Dedifferentiated amniotic fluid mesenchymal stem cell (primary cell): ENCODE results near the gene NUDT2.
"Not testable (repeated sequence)": the region's sequence is repeated elsewhere in the genome, so short reads cannot be mapped to it uniquely, and the experiment has no call there.

ENCODE experiments used
- DNase-seq: peaks from one replicate; pipeline ENCODE4 v3.0.0-alpha.2; 2016; ENCODE audit errors: extremely low spot score

NUDT2 gene

GRCh38 chr9:34335376-34335775 lies 6.0 kb downstream of the NUDT2 start:
- DNase-seq, result no peak

GRCh38 chr9:34337403-34337802 lies 8.0 kb downstream of the NUDT2 start:
- no peak for DNase-seq

GRCh38 chr9:34338079-34338478 lies 8.7 kb downstream of the NUDT2 start:
- not testable (repeated sequence) for DNase-seq

- no peak for DNase-seq
These were observed 9.5 kb downstream of the NUDT2 start for GRCh38 chr9:34338665-34339385.

GRCh38 chr9:34341659-34342295 lies 12.4 kb downstream of the NUDT2 start:
- DNase-seq, result no peak

- no peak for DNase-seq
These were observed 13.7 kb downstream of the NUDT2 start for GRCh38 chr9:34343090-34343489.

- DNase-seq, result no peak
These were observed 14.2 kb downstream of the NUDT2 start for GRCh38 chr9:34343605-34344004.

GRCh38 chr9:34346873-34347799 lies 17.8 kb downstream of the NUDT2 start:
- DNase-seq, result no peak

- no peak for DNase-seq
These were observed 18.4 kb downstream of the NUDT2 start for GRCh38 chr9:34347800-34348158.

- DNase-seq, result no peak
These were observed 20.0 kb downstream of the NUDT2 start for GRCh38 chr9:34349324-34349723.

GRCh38 chr9:34352122-34352652 lies 22.8 kb downstream of the NUDT2 start:
- not testable (repeated sequence) for DNase-seq

- DNase-seq, result not testable (repeated sequence)
These were observed 23.6 kb downstream of the NUDT2 start for GRCh38 chr9:34352957-34353356.

- DNase-seq, result no peak
These were observed 33.3 kb downstream of the NUDT2 start for GRCh38 chr9:34362614-34363214.

GRCh38 chr9:34363619-34364351 lies 34.4 kb downstream of the NUDT2 start:
- no peak for DNase-seq

GRCh38 chr9:34365282-34365681 lies 35.9 kb downstream of the NUDT2 start:
- DNase-seq, result no peak

GRCh38 chr9:34366365-34366764 lies 37.0 kb downstream of the NUDT2 start:
- no peak for DNase-seq

GRCh38 chr9:34367751-34368410 lies 38.5 kb downstream of the NUDT2 start:
- DNase-seq, result not testable (repeated sequence)

GRCh38 chr9:34368796-34369195 lies 39.4 kb downstream of the NUDT2 start:
- DNase-seq, result not testable (repeated sequence)

GRCh38 chr9:34369636-34370035 lies 40.3 kb downstream of the NUDT2 start:
- no peak for DNase-seq

GRCh38 chr9:34370335-34370969 lies 41.1 kb downstream of the NUDT2 start:
- no peak for DNase-seq
